Keratinocyte (primary cell): ENCODE measurements around the gene ADAMTS17. TPM values are rescaled to one million over a fixed set of nuclear protein-coding genes. Genes with fewer than 3 reads are reported as not detected.

ENCODE experiments used
- DNase-seq: peaks from one replicate; pipeline ENCODE4 v3.0.0-alpha.2; 2011; ENCODE audit warnings: low read depth, missing footprints, low spot score
- FAIRE-seq: peaks from 2 replicates; lab custom pipeline; 2011; peaks lifted over from hg19 to GRCh38; lab: Jason Lieb, UNC
- H2AFZ ChIP-seq: 2 replicates; pipeline ENCODE4 v1.6.0; 2012; ENCODE audit warnings: low read length, control low read depth, inconsistent platforms; ENCODE audit not compliant: control insufficient read depth
- H3K27ac ChIP-seq: 2 replicates; pipeline ENCODE4 v1.5.1; 2011; ENCODE audit warnings: low read length; ENCODE audit not compliant: control insufficient read depth, insufficient read depth
- H3K27me3 ChIP-seq: 3 replicates; pipeline ENCODE4 v1.6.0; 2011; ENCODE audit warnings: low read length; ENCODE audit not compliant: control insufficient read depth, insufficient read depth; ENCODE audit errors: extremely low read depth
- H3K36me3 ChIP-seq, 2 experiments: 2 replicates in 1 of 2; 3 replicates in 1 of 2; pipeline ENCODE4 v1.5.1; 2011; ENCODE audit warnings: low read length in 2 of 2, mild to moderate bottlenecking in 1 of 2; ENCODE audit not compliant: control insufficient read depth in 2 of 2, insufficient read depth in 2 of 2; ENCODE audit errors: extremely low read depth in 1 of 2
- H3K4me1 ChIP-seq: 3 replicates; pipeline ENCODE4 v1.5.1; 2011; ENCODE audit warnings: low read length; ENCODE audit not compliant: control insufficient read depth, insufficient read depth; ENCODE audit errors: extremely low read depth
- H3K4me2 ChIP-seq: 3 replicates; pipeline ENCODE4 v1.6.0; 2011; ENCODE audit warnings: low read depth, low read length; ENCODE audit not compliant: control insufficient read depth, insufficient read depth; ENCODE audit errors: extremely low read depth
- H3K4me3 ChIP-seq, 3 experiments: fragments of 200-600 bp in 1 of 3; sonication (generic) in 1 of 3; 2 replicates in 2 of 3; 3 replicates in 1 of 3; pipeline ENCODE4 v1.5.1; 2011 to 2016; ENCODE audit warnings: low read length in 3 of 3, mild to moderate bottlenecking in 3 of 3, control low read depth in 2 of 3, inconsistent platforms in 1 of 3, low read depth in 1 of 3, mixed read lengths in 1 of 3, mixed run types in 1 of 3, moderate library complexity in 1 of 3; ENCODE audit not compliant: control insufficient read depth in 2 of 3, insufficient read depth in 2 of 3; ENCODE audit errors: extremely low read depth in 1 of 3
- H3K79me2 ChIP-seq: 2 replicates; pipeline ENCODE4 v1.6.0; 2012; ENCODE audit warnings: low read length; ENCODE audit not compliant: control insufficient read depth, insufficient read depth
- H3K9ac ChIP-seq: 3 replicates; pipeline ENCODE4 v1.6.0; 2011; ENCODE audit warnings: low read length; ENCODE audit not compliant: control insufficient read depth, insufficient read depth; ENCODE audit errors: extremely low read depth
- H3K9me1 ChIP-seq: 3 replicates; pipeline ENCODE4 v1.6.0; 2011; ENCODE audit warnings: low read length; ENCODE audit not compliant: control insufficient read depth, insufficient read depth; ENCODE audit errors: extremely low read depth
- H3K9me3 ChIP-seq: 2 replicates; pipeline ENCODE4 v1.5.1; 2012; ENCODE audit warnings: low read depth, low read length; ENCODE audit not compliant: control insufficient read depth
- H4K20me1 ChIP-seq: 3 replicates; pipeline ENCODE4 v1.6.0; 2011; ENCODE audit warnings: low read length; ENCODE audit not compliant: control insufficient read depth, insufficient read depth; ENCODE audit errors: extremely low read depth
- EZH2 ChIP-seq: IDR thresholded peaks from one replicate; pipeline ENCODE4 v1.6.1; 2012; ENCODE audit warnings: inconsistent platforms, mild to moderate bottlenecking, low read length, moderate library complexity
- dilution Hi-C: fragments of 300-500 bp; cut with MboI; formaldehyde crosslinking; loops from one replicate; pipeline ENCODE4 v1.7.0; 2020; ENCODE audit warnings: low sequenced_read_pairs; ENCODE audit not compliant: extremely low pct_ligation_motif_present
- polyA plus RNA-seq, 5 experiments: library from polyadenylated mRNA; depleted of rRNA in 3 of 5; stranded (reverse) in 3 of 5; stranded (forward) in 1 of 5; unstranded in 1 of 5; fragments of >200 nt; gene quantifications; 1 replicate in 1 of 5; 2 replicates in 3 of 5; 3 replicates in 1 of 5; pipeline versions ENCODE4 v1.2.1 to v1.2.3, GENCODE V29; 2011 to 2012; ENCODE audit warnings: missing spikeins in 2 of 5, low read depth in 1 of 5, low replicate concordance in 1 of 5
- TF ChIP-seq, protein P1 (sequence below), 3 experiments: IDR thresholded peaks in 1 of 3; conservative IDR thresholded peaks in 1 of 3; optimal IDR thresholded peaks in 1 of 3; 2 replicates in 2 of 3; 3 replicates in 1 of 3; pipeline versions ENCODE3 to v1.5.1; 2011; ENCODE audit warnings: low read length in 3 of 3, mild to moderate bottlenecking in 3 of 3, moderate library complexity in 2 of 3, control low read depth in 1 of 3, inconsistent platforms in 1 of 3; ENCODE audit not compliant: insufficient read depth in 2 of 3; ENCODE audit errors: extremely low read depth in 1 of 3

ADAMTS17 gene
- polyA plus RNA-seq, 1 donor (not counting 4 experiments of a cell fraction or from before 2014, with no cell fraction given), result 0.18 TPM

DNA sequence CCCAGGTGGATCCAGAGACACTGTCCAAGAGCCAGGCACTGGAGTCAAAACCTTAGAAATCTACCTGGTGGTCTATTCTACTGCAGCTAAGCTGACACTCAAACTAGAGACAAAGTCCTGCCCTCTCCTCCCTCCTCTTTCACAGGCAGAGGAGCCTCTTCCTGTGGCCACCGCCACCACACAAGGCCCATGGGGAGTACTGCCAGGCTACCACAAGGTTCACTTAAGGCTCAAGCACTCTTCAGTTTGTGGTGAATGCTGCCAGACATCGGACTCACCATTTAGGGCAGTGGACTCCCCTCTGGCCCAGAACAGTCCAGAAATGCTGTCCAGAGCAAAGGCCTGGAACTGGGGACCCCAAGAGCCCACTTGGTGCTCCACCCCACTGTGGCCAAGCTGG is 160.9 kb downstream of the ADAMTS17 start:
- DNase-seq, result no peak
- H3K4me2 ChIP-seq, result no peak overlapping the region
- H3K4me1 ChIP-seq, result no peaks in the 10 kb centered on the region
- FAIRE-seq, result no peak
- no peaks in the 10 kb centered on the region for H3K36me3 ChIP-seq
- no peaks in the 10 kb centered on the region for H3K79me2 ChIP-seq
- peaks cover 4% of the 10 kb centered on the region for H3K27me3 ChIP-seq
- H2AFZ ChIP-seq, result no peak overlapping the region
- no peaks in the 10 kb centered on the region for H4K20me1 ChIP-seq
- no peaks in the 10 kb centered on the region for H3K9me1 ChIP-seq
- H3K9me3 ChIP-seq, result no peaks in the 10 kb centered on the region
- TF ChIP-seq, protein P1, sequence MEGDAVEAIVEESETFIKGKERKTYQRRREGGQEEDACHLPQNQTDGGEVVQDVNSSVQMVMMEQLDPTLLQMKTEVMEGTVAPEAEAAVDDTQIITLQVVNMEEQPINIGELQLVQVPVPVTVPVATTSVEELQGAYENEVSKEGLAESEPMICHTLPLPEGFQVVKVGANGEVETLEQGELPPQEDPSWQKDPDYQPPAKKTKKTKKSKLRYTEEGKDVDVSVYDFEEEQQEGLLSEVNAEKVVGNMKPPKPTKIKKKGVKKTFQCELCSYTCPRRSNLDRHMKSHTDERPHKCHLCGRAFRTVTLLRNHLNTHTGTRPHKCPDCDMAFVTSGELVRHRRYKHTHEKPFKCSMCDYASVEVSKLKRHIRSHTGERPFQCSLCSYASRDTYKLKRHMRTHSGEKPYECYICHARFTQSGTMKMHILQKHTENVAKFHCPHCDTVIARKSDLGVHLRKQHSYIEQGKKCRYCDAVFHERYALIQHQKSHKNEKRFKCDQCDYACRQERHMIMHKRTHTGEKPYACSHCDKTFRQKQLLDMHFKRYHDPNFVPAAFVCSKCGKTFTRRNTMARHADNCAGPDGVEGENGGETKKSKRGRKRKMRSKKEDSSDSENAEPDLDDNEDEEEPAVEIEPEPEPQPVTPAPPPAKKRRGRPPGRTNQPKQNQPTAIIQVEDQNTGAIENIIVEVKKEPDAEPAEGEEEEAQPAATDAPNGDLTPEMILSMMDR (optimal IDR thresholded peaks at IDR 0.05 in 1 of 3, IDR thresholded peaks at IDR 0.05 in 1 of 3, conservative IDR thresholded peaks at IDR 0.05 in 1 of 3; ENCODE audit: extremely low read depth in 1 of 3, insufficient read depth in 2 of 3, low read length in 3 of 3), result no peak
- TF ChIP-seq EZH2, result no peak
- H3K27ac ChIP-seq, result no peak overlapping the region
- H3K4me3 ChIP-seq, result no peak overlapping the region
- dilution Hi-C loops, result no loop called here
- H3K9ac ChIP-seq, result no peak overlapping the region

DNA sequence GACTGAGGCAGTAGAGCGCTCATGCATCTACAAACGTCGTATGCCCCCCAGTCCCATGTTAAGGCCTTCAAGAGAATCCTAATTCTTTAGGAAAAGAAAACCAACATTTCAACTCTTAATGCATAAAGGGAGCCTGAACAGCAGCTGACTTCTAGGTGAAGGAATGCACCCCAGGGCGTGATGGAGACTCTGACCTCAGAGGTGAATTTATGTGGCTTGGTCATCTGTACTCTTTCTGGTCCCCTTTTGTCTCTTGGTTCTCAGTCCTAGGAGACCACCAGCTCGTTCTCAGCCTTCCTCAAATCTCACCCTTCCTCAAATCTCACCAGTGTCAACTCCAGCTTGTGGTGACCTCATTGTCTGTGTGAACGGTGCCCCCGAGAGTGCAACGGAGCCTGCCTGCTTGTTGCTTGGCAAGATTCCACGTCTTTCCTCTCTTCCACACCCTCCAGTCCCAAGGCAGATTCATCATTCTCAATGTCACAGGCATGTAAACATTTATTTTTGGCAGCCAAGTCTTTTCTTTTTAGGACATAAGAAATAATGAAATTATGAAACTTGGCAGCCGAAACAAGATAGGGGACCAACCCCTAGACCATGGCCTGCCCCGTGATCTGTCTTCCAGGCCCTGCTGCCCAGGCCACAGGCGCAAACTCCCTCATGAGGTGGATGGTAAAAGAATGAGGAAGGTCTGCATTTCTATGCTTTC is 166.2 kb downstream of the ADAMTS17 start:
- no peak overlapping the region for H3K4me3 ChIP-seq
- H3K4me1 ChIP-seq, result no peaks in the 10 kb centered on the region
- peaks cover 9% of the 10 kb centered on the region for H3K9me3 ChIP-seq
- H3K79me2 ChIP-seq, result no peaks in the 10 kb centered on the region
- no peak overlapping the region for H3K9ac ChIP-seq
- no peaks in the 10 kb centered on the region for H3K27me3 ChIP-seq
- H3K36me3 ChIP-seq, result no peaks in the 10 kb centered on the region
- H4K20me1 ChIP-seq, result no peaks in the 10 kb centered on the region
- no peaks in the 10 kb centered on the region for H3K9me1 ChIP-seq
- FAIRE-seq, result no peak
- H3K4me2 ChIP-seq, result no peak overlapping the region
- DNase-seq, result no peak
- TF ChIP-seq, protein P1 (optimal IDR thresholded peaks at IDR 0.05 in 1 of 3, IDR thresholded peaks at IDR 0.05 in 1 of 3, conservative IDR thresholded peaks at IDR 0.05 in 1 of 3; ENCODE audit: extremely low read depth in 1 of 3, insufficient read depth in 2 of 3, low read length in 3 of 3), result no peak
- TF ChIP-seq EZH2, result no peak
- no peak overlapping the region for H3K27ac ChIP-seq
- dilution Hi-C loops, result no loop called here
- H2AFZ ChIP-seq, result no peak overlapping the region
